H1 (cell line): ENCODE data around the gene FASTKD1. TPM values are rescaled to one million over a fixed set of nuclear protein-coding genes. Genes with fewer than 3 reads are reported as not detected.

Experiments
- CHD7 ChIP-seq: fragments of 300-600 bp; sonication (generic); IDR thresholded peaks from 2 replicates; pipeline ENCODE4 v1.7.1; 2012; ENCODE audit warnings: low read length, moderate library complexity, mild to moderate bottlenecking, inconsistent platforms; ENCODE audit not compliant: insufficient replicate concordance
- JUND ChIP-seq: IDR thresholded peaks from 2 replicates; pipeline ENCODE4 v1.6.1; 2011; ENCODE audit warnings: mild to moderate bottlenecking, improper control_type of control experiment, low read length
- PHF8 ChIP-seq: fragments of 200-600 bp; sonication (generic); conservative IDR thresholded peaks from 2 replicates; pipeline ENCODE4 v1.7.1; 2012; ENCODE audit warnings: low read depth, mild to moderate bottlenecking, inconsistent platforms, low read length, moderate library complexity
- SRF ChIP-seq: IDR thresholded peaks from 2 replicates; pipeline ENCODE4 v1.6.1; 2011; ENCODE audit warnings: mild to moderate bottlenecking, low read depth, low read length, moderate library complexity
- polyA plus RNA-seq, 7 experiments: library from polyadenylated mRNA; depleted of rRNA in 3 of 7; stranded (reverse) in 5 of 7; unstranded in 2 of 7; fragments of >200 nt in 5 of 7; fragments of 200-250 nt in 2 of 7; gene quantifications; 1 replicate in 5 of 7; 2 replicates in 1 of 7; 4 replicates in 1 of 7; pipeline versions ENCODE4 v1.2.1 to v1.2.3, GENCODE V29; 2011 to 2013; ENCODE audit warnings: missing spikeins in 2 of 7, mixed read lengths in 2 of 7
- total RNA-seq: library from RNA; stranded (reverse); fragmentation: NEBNext Ultra II Directional; extraction: Animal tissue kit (Norgen Biotek cat#: 25700); gene quantifications from 2 replicates; pipeline ENCODE4 v1.2.1, GENCODE V29; 2021

FASTKD1 gene
- total and polyA plus RNA-seq, 2 of the 8 experiments (the other 6 are each of a cell fraction or from before 2014, with no cell fraction given) = 18.7 to 70.8 TPM

- TF ChIP-seq CHD7 = no peak
- no peak for TF ChIP-seq JUND
- no peak for TF ChIP-seq PHF8
- TF ChIP-seq SRF = no peak
- TF ChIP-seq, all 59 proteins: peak for 0
These were observed 17.1 kb upstream of the FASTKD1 start (continued) for GRCh38 chr2:169590804-169591203.
